PC-3 (cell line): ENCODE results near the gene ZNF773. TPM values are rescaled to one million over a fixed set of nuclear protein-coding genes. Genes with fewer than 3 reads are reported as not detected.
"Not testable (repeated sequence)": the region's sequence is repeated elsewhere in the genome, so short reads cannot be mapped to it uniquely, and the experiment has no call there.

Experiments
- ATAC-seq: fragments of 200-7000 bp; cut with Tn5 transposase; 2 replicates; pipeline ENCODE4 v1.9.1; 2020; ENCODE audit warnings: mild to moderate bottlenecking, moderate library complexity
- BruUV-seq: library from RNA; stranded (reverse); fragments of 400-500 nt; replicated peaks from 2 replicates; lab custom pipeline; 2021; lab: Mats Ljungman, UMichigan
- CTCF ChIA-PET: fragments of 300-600 bp; sonication (Branson Sonifier 250); formaldehyde crosslinking; loops from one replicate; lab custom pipeline; 2022; ENCODE audit warnings: antibody characterized with exemption; lab: Charles Lee
- POLR2A ChIA-PET: fragments of 300-600 bp; sonication (Branson Sonifier 250); formaldehyde crosslinking; loops from one replicate; lab custom pipeline; 2022; ENCODE audit warnings: antibody characterized with exemption; ENCODE audit not compliant: unreplicated experiment; lab: Charles Lee
- DNase-seq: peaks from one replicate; pipeline ENCODE4 v3.0.0-alpha.2; 2015
- H2AFZ ChIP-seq: fragments of 300-600 bp; sonication (generic); 2 replicates; pipeline ENCODE4 v1.6.0; 2016; ENCODE audit warnings: antibody characterized with exemption, low read length
- H3F3A ChIP-seq: fragments of 300-600 bp; sonication (generic); one replicate; pipeline ENCODE4 v1.6.0; 2017; ENCODE audit warnings: antibody characterized with exemption, low read length, control low read depth, mild to moderate bottlenecking; ENCODE audit not compliant: unreplicated experiment
- H3K27ac ChIP-seq: fragments of 300-600 bp; sonication (generic); 2 replicates; pipeline ENCODE4 v1.5.1; 2016; ENCODE audit warnings: mild to moderate bottlenecking, low read length
- H3K27me3 ChIP-seq: fragments of 300-600 bp; sonication (generic); 2 replicates; pipeline ENCODE4 v1.6.1; 2016; ENCODE audit warnings: low read length, mixed read lengths
- H3K36me3 ChIP-seq: fragments of 300-600 bp; sonication (generic); 2 replicates; pipeline ENCODE4 v1.6.1; 2016; ENCODE audit warnings: low read depth, mixed run types, low read length, mixed read lengths
- H3K4me1 ChIP-seq: fragments of 300-600 bp; sonication (generic); 2 replicates; pipeline ENCODE4 v1.5.1; 2016; ENCODE audit warnings: low read length; ENCODE audit not compliant: insufficient read depth
- H3K4me2 ChIP-seq: fragments of 300-600 bp; sonication (generic); 2 replicates; pipeline ENCODE4 v1.6.0; 2016; ENCODE audit warnings: low read length
- H3K4me3 ChIP-seq: fragments of 300-600 bp; sonication (generic); 2 replicates; pipeline ENCODE4 v1.5.1; 2016; ENCODE audit warnings: mild to moderate bottlenecking, low read length, mixed read lengths
- H3K79me2 ChIP-seq: fragments of 300-600 bp; sonication (generic); 2 replicates; pipeline ENCODE4 v1.6.1; 2017; ENCODE audit warnings: low read length, mixed read lengths
- H3K9ac ChIP-seq: fragments of 300-600 bp; sonication (generic); 2 replicates; pipeline ENCODE4 v1.6.0; 2016; ENCODE audit warnings: mild to moderate bottlenecking, low read length
- H3K9me2 ChIP-seq: fragments of 300-600 bp; sonication (generic); replicated peaks from 2 replicates; pipeline ENCODE4 v1.6.1; 2016; ENCODE audit warnings: mixed run types, low read length, mixed read lengths
- H3K9me3 ChIP-seq: fragments of 300-600 bp; sonication (generic); 2 replicates; pipeline ENCODE4 v1.6.1; 2016; ENCODE audit warnings: low read length, mixed read lengths
- H4K20me1 ChIP-seq: fragments of 300-600 bp; sonication (generic); 2 replicates; pipeline ENCODE4 v1.6.1; 2016; ENCODE audit warnings: low read length, mixed read lengths
- CTCF ChIP-seq: fragments of 300-600 bp; sonication (generic); conservative IDR thresholded peaks from 2 replicates; pipeline ENCODE4 v1.5.1; 2017; ENCODE audit warnings: antibody characterized with exemption, low read depth, mild to moderate bottlenecking, low read length
- EZH2 ChIP-seq: fragments of 300-600 bp; sonication (generic); IDR thresholded peaks from one replicate; pipeline ENCODE4 v1.6.1; 2017; ENCODE audit warnings: antibody characterized with exemption, mild to moderate bottlenecking, low read length; ENCODE audit not compliant: unreplicated experiment
- EZH2phosphoT487 ChIP-seq: fragments of 300-600 bp; sonication (generic); IDR thresholded peaks from 2 replicates; pipeline ENCODE4 v1.6.1; 2018; ENCODE audit warnings: mild to moderate bottlenecking, antibody characterized with exemption, low read length, borderline replicate concordance
- intact Hi-C: fragments of 100-400 bp; cut with micrococcal nuclease; formaldehyde crosslinking; loops from 2 replicates; pipeline ENCODE4 v1.9.0; 2023
- total RNA-seq: library from RNA; depleted of rRNA; stranded (reverse); fragments of >200 nt; gene quantifications from 2 replicates; pipeline ENCODE4 v1.2.3, GENCODE V29; 2014

The ZNF773 gene
- total RNA-seq, 1 experiment from 2014 or later: 9.0 TPM

- H2AFZ ChIP-seq: no peak overlapping the region
- no peak for TF ChIP-seq EZH2phosphoT487
- TF ChIP-seq EZH2: no peak
- no peak for TF ChIP-seq CTCF
- DNase-seq (no peak), ATAC-seq (no peak)
- ChIA-PET POLR2A (no interaction called here), CTCF (no interaction called here)
- no peaks in the 10 kb centered on the region for H3K27me3 ChIP-seq
- no peak overlapping the region for H3K27ac ChIP-seq
- no peak overlapping the region for H3K4me3 ChIP-seq
- no peaks in the 10 kb centered on the region for H3K9me2 ChIP-seq
- no peaks in the 10 kb centered on the region for H3F3A ChIP-seq
- no peaks in the 10 kb centered on the region for H3K79me2 ChIP-seq
- BruUV-seq: no TSS peak
- peaks cover 25% of the 10 kb centered on the region for H3K9me3 ChIP-seq
- H3K4me2 ChIP-seq: no peak overlapping the region
- H3K36me3 ChIP-seq: peaks cover 17% of the 10 kb centered on the region
- H4K20me1 ChIP-seq: no peaks in the 10 kb centered on the region
- H3K4me1 ChIP-seq: no peaks in the 10 kb centered on the region
- H3K9ac ChIP-seq: no peak overlapping the region
- intact Hi-C loops: no loop called here
Observed at GRCh38 chr19:57466489-57466888, 33.2 kb upstream of the ZNF773 start.

GRCh38 chr19:57473646-57474045, 26.1 kb upstream of the ZNF773 start:
- BruUV-seq: no TSS peak
- TF ChIP-seq EZH2 (no peak), CTCF (no peak), EZH2phosphoT487 (no peak)
- ChIA-PET CTCF (no interaction called here), POLR2A (no interaction called here)
- Histone ChIP-seq H3K27ac (no peak overlapping the region), H3K4me3 (no peak overlapping the region), H3K4me2 (no peak overlapping the region), H4K20me1 (no peaks in the 10 kb centered on the region), H3K79me2 (no peaks in the 10 kb centered on the region), H3F3A (no peaks in the 10 kb centered on the region), H3K4me1 (no peaks in the 10 kb centered on the region), H3K9ac (no peak overlapping the region), H3K36me3 (peaks cover 62% of the 10 kb centered on the region), H3K9me3 (peaks cover 80% of the 10 kb centered on the region), H2AFZ (no peak overlapping the region), H3K9me2 (no peaks in the 10 kb centered on the region), H3K27me3 (no peaks in the 10 kb centered on the region)
- no peak for DNase-seq
- intact Hi-C loops: no loop called here
- ATAC-seq: no peak

GRCh38 chr19:57477191-57478008, 22.3 kb upstream of the ZNF773 start, which contains the start of gene ZNF772:
TSS of gene ZNF772 (minus strand) at chr19:57477566. CDS start at chr19:57477309, 257 bp downstream.
- no peaks in the 10 kb centered on the region for H3K4me1 ChIP-seq
- ChIA-PET CTCF (interaction anchor here (0.5 kb wide), 1 partner anchor 810 kb away, joined by 4 read pairs; no protein-coding TSS in a partner anchor), POLR2A (no interaction called here)
- H3K27ac ChIP-seq: peak within 1 kb of the TSS; percentile 6; the same call in 1 of the 2 replicates
- H3K36me3 ChIP-seq: peaks cover 43% of the 10 kb centered on the region
- ATAC-seq: peak; percentile 99
- H3F3A ChIP-seq: no peaks in the 10 kb centered on the region
- intact Hi-C loops: no loop called here
- no peaks in the 10 kb centered on the region for H3K27me3 ChIP-seq
- H3K4me2 ChIP-seq: peak within 1 kb of the TSS; percentile 83
- H3K4me3 ChIP-seq: peak within 1 kb of the TSS; percentile 75
- TF ChIP-seq CTCF (peak; percentile 78), EZH2phosphoT487 (no peak), EZH2 (no peak)
- H2AFZ ChIP-seq: peak within 1 kb of the TSS; percentile 94
- H3K9me2 ChIP-seq: no peaks in the 10 kb centered on the region
- no peaks in the 10 kb centered on the region for H3K79me2 ChIP-seq
- peak; percentile 97 for DNase-seq
- BruUV-seq: TSS peak; percentile 89
- no peaks in the 10 kb centered on the region for H4K20me1 ChIP-seq
- H3K9ac ChIP-seq: peak within 1 kb of the TSS; percentile 71
- H3K9me3 ChIP-seq: peaks cover 52% of the 10 kb centered on the region

GRCh38 chr19:57487477-57488298, 12.1 kb upstream of the ZNF773 start, which contains the start of gene ZNF419:
TSS of gene ZNF419 (plus strand) at chr19:57487750. CDS start at chr19:57487951, 201 bp downstream.
- intact Hi-C loops: loop anchor here (1.0 to 5.0 kb wide), 2 partner anchors 12 to 50 kb away; partner anchors contain the start of genes ZNF749 and ZNF773
- POLR2A ChIA-PET: interaction anchor here (0.7 kb wide), 1 partner anchor 817 kb away, joined by 3 read pairs; no protein-coding TSS in a partner anchor
- TSS peak; percentile 90 for BruUV-seq

More at GRCh38 chr19:57487477-57488298, 12.1 kb upstream of the ZNF773 start, which contains the start of gene ZNF419:
- H3F3A ChIP-seq, H3K27me3 ChIP-seq, H3K9me2 ChIP-seq, H4K20me1 ChIP-seq, H3K9me3 ChIP-seq, CTCF ChIA-PET, H3K4me1 ChIP-seq, H3K79me2 ChIP-seq: not testable (repeated sequence)
- Histone ChIP-seq H3K27ac (0 out of 2 replicates have a peak within 1 kb of the TSS, but pooled peaks have one; percentile 24), H3K4me2 (peak within 1 kb of the TSS; percentile 91), H3K4me3 (peak within 1 kb of the TSS; percentile 92), H2AFZ (peak within 1 kb of the TSS; percentile 94), H3K36me3 (peaks cover 22% of the 10 kb centered on the region), H3K9ac (peak within 1 kb of the TSS; percentile 85)
- ATAC-seq: peak; percentile 99
- DNase-seq: peak; percentile 98
